ENCODE data around the gene BAHCC1. TPM values are rescaled to one million over a fixed set of nuclear protein-coding genes. Genes with fewer than 3 reads are reported as not detected.

The BAHCC1 gene
- total RNA-seq, 1 donor from 2014 or later: 22.7 TPM

DNA sequence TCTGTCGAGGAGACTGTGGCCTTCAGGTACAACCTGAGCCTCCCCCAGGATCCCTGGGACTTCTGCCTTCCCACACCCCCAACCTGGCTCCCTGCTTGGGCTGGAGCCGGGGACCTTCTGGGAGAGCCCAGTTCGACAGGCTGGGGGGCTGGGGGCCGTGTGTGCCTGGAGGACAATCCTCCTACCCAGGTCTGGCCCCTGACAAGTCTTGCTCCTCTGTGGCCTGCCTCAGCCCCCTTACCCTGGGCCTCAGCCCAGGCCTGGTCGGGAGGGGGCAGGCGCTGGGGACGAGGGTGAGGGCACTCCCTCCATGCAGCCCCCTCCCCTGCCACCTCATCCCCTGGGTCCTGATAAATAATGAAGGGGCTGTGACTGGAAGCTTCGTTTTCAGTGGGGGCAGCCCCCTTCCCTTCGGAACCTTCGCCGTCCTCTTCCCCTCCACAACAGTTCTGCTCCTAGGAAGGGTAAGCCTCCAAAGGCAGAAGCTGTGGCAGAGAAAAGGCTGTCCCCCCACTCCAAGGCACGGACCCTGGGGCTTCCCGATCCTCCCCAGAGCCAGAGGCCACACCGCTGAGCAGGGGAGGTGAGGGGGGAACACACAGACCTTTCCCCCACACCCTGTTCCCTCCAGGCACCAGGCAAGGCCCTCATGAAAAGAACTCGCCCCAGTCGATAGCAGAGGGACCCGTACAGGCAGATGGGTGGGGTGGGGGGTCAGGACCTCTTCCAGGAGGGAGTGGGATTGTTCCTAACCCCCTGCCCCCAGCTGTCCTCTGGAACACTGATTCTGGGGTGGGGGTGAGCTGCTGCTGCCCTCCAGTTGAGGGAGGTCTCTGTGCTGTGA is 5.0 kb upstream of the BAHCC1 start:
- Mint-ChIP-seq H3K27me3 (ENCODE audit: low read depth) (no peaks in the 10 kb centered on the region), H3K9me3 (ENCODE audit: low read depth) (no peaks in the 10 kb centered on the region), H3K36me3 (ENCODE audit: low read depth) (no peaks in the 10 kb centered on the region), H3K4me1 (ENCODE audit: low read depth) (peaks cover 56% of the 10 kb centered on the region), H3K4me3 (ENCODE audit: unreplicated experiment) (no peak overlapping the region), H3K27ac (ENCODE audit: unreplicated experiment) (no peak overlapping the region)
- no peak for DNase-seq (ENCODE audit: low spot score)
- TF ChIP-seq CTCF (IDR thresholded peaks at IDR 0.05): no peak

DNA sequence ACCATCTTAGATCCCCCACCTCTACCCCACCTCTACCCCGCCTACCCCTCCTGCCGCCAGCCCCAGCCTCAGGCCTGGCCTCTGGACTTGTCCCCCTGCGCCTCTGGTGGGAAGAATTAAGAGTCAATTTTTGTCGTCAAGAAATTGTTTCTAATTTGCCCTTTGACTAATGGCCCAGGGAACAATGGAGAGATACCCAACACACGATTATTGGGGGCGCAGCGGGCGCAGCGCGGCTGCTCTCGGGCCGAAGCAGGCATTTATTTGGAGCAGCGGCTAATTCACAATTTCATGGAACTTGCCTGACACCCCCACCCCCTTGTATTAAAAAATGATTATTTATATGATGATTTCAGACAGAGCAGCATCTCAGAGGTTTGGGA is 4.4 kb upstream of the BAHCC1 start:
- no peaks in the 10 kb centered on the region for H3K9me3 Mint-ChIP-seq (ENCODE audit: low read depth)
- no peaks in the 10 kb centered on the region for H3K36me3 Mint-ChIP-seq (ENCODE audit: low read depth)
- no peak for TF ChIP-seq CTCF (IDR thresholded peaks at IDR 0.05)
- H3K27me3 Mint-ChIP-seq (ENCODE audit: low read depth): no peaks in the 10 kb centered on the region
- H3K4me1 Mint-ChIP-seq (ENCODE audit: low read depth): peaks cover 58% of the 10 kb centered on the region
- H3K4me3 Mint-ChIP-seq (ENCODE audit: unreplicated experiment): no peak overlapping the region
- DNase-seq (ENCODE audit: low spot score): no peak
- no peak overlapping the region for H3K27ac Mint-ChIP-seq (ENCODE audit: unreplicated experiment)

DNA sequence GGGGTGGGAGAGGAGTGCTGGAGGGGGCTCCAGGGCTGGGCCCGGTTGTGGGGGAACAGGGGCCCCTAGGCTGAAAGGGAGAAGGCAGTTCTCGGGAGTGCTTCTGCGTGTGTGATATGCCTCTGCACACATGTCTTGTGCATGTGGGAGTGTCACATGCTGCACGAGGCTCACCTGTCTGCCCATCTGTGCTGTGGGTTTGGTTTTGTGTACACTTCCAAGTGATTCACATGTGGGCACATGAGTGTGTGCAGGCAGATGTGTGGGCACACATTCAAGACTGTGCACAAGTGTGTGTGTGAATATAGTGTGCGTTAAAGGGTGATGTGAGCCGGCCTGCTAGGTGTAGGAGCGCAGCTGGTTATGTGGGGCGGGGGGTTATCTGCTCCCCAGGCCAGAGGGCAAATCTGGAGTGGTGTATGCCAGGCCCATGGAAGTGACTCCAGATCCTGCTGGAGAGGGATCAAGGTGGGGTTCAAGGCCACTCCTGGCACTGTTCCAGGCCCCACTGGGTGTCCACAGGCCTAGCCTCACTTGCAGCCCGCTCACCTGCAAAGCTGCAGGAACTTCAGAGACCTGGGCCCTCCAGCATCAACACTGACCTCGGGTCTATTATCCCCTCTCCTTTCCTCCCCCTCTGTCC is 3.8 kb upstream of the BAHCC1 start:
- Mint-ChIP-seq H3K36me3 (ENCODE audit: low read depth) (no peaks in the 10 kb centered on the region), H3K4me1 (ENCODE audit: low read depth) (peaks cover 58% of the 10 kb centered on the region), H3K27me3 (ENCODE audit: low read depth) (no peaks in the 10 kb centered on the region), H3K4me3 (ENCODE audit: unreplicated experiment) (peak overlapping the region; percentile 73), H3K9me3 (ENCODE audit: low read depth) (no peaks in the 10 kb centered on the region), H3K27ac (ENCODE audit: unreplicated experiment) (peak overlapping the region; percentile 93)
- no peak for TF ChIP-seq CTCF (IDR thresholded peaks at IDR 0.05)
- no peak for DNase-seq (ENCODE audit: low spot score)

DNA sequence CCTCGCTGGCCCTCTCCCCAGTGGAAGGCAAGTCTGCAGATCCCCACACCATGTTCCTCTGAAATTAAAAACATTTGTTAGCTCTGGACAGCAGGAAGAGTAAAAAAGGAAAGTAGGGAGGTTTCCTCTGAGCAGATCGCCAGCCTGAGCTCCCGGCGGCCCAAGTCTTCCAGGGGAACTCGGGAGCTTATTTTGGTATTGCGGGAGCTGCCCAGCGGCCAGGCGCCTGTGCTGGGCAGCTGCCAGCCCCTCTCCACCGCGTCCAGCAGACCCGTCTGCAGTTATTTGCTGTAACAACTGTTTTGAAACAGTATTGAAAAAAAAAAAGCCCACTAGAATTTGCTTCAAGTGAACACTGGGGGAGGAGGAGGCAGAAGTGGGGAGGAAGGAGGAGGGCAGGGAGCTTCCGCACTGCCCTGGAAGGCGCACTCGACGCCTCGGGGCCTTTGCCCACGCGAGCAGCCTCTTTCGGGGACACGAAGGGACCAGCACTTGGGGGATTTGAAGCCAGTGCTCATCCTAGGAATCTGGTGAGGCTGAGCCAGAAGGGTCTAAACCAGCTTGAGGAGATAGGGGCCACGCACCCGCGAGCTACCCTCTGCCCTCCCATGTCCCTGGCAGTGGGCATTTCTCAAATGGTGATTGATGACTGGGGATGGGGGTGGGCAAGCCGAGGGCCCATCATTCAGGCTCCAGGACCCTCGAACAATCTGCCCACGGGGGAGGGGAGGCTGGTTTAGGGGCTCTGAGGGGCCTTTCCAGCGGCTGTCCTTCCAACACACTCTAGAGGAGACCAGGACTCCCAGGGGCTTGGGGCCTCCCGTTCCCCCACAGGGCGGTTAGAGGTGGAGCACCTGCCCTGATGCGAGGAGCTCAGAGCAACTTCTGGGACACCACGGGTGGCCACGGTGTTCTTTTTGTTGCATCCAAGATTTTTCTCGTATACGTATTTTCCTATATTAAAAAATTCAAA is 3.0 kb upstream of the BAHCC1 start:
- Mint-ChIP-seq H3K4me1 (ENCODE audit: low read depth) (peaks cover 58% of the 10 kb centered on the region), H3K27ac (ENCODE audit: unreplicated experiment) (peak overlapping the region; percentile 93), H3K36me3 (ENCODE audit: low read depth) (no peaks in the 10 kb centered on the region), H3K27me3 (ENCODE audit: low read depth) (no peaks in the 10 kb centered on the region), H3K4me3 (ENCODE audit: unreplicated experiment) (peak overlapping the region; percentile 73), H3K9me3 (ENCODE audit: low read depth) (no peaks in the 10 kb centered on the region)
- TF ChIP-seq CTCF (IDR thresholded peaks at IDR 0.05): no peak
- DNase-seq (ENCODE audit: low spot score): no peak

Measured in chondrocyte (in vitro differentiated cells).